GM23338 (cell line): ENCODE results near the gene TENM3.

Experiments
- EZH2phosphoT487 ChIP-seq: fragments of 200-600 bp; sonication (generic); IDR thresholded peaks from one replicate; pipeline ENCODE4 v1.8.1; 2018; ENCODE audit warnings: antibody characterized with exemption; ENCODE audit not compliant: unreplicated experiment
- TF ChIP-seq, protein P1 (sequence below), 2 experiments: fragments of 200-600 bp in 1 of 2; sonication (generic) in 1 of 2; conservative IDR thresholded peaks; 2 replicates each; pipeline versions ENCODE4 v1.5.1 to v1.6.1; 2016 to 2017; ENCODE audit warnings: antibody characterized with exemption in 2 of 2, low read depth in 2 of 2, mild to moderate bottlenecking in 2 of 2, moderate library complexity in 1 of 2

DNA sequence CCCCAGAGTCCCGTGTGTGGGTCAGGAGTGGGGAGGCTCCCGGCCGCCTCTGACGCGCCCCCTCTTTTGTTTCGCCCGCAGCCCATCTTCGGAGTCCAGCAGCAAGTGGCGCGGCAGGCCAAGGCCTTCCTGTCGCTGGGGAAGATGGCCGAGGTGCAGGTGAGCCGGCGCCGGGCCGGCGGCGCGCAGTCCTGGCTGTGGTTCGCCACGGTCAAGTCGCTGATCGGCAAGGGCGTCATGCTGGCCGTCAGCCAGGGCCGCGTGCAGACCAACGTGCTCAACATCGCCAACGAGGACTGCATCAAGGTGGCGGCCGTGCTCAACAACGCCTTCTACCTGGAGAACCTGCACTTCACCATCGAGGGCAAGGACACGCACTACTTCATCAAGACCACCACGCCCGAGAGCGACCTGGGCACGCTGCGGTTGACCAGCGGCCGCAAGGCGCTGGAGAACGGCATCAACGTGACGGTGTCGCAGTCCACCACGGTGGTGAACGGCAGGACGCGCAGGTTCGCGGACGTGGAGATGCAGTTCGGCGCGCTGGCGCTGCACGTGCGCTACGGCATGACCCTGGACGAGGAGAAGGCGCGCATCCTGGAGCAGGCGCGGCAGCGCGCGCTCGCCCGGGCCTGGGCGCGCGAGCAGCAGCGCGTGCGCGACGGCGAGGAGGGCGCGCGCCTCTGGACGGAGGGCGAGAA lies 556.5 kb downstream of the TENM3 start:
- TF ChIP-seq EZH2phosphoT487: no peak
- TF ChIP-seq, protein P1, sequence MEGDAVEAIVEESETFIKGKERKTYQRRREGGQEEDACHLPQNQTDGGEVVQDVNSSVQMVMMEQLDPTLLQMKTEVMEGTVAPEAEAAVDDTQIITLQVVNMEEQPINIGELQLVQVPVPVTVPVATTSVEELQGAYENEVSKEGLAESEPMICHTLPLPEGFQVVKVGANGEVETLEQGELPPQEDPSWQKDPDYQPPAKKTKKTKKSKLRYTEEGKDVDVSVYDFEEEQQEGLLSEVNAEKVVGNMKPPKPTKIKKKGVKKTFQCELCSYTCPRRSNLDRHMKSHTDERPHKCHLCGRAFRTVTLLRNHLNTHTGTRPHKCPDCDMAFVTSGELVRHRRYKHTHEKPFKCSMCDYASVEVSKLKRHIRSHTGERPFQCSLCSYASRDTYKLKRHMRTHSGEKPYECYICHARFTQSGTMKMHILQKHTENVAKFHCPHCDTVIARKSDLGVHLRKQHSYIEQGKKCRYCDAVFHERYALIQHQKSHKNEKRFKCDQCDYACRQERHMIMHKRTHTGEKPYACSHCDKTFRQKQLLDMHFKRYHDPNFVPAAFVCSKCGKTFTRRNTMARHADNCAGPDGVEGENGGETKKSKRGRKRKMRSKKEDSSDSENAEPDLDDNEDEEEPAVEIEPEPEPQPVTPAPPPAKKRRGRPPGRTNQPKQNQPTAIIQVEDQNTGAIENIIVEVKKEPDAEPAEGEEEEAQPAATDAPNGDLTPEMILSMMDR (conservative IDR thresholded peaks at IDR 0.05; ENCODE audit: low read depth in 2 of 2): no peak
